GM23338 (cell line): Measurements from ENCODE around the gene TBRG4. TPM values are rescaled to one million over a fixed set of nuclear protein-coding genes. Genes with fewer than 3 reads are reported as not detected.

Experiments
- ATAC-seq: fragments of 200-7000 bp; cut with Tn5 transposase; 3 replicates; pipeline ENCODE4 v1.9.1; 2020
- DNase-seq: peaks from one replicate; pipeline ENCODE4 v3.0.0-alpha.2; 2015; ENCODE audit warnings: low spot score
- H2AFZ ChIP-seq: fragments of 200-600 bp; sonication (generic); 2 replicates; pipeline ENCODE4 v1.8.0; 2016; ENCODE audit warnings: antibody characterized with exemption, mild to moderate bottlenecking, moderate library complexity
- H3F3A ChIP-seq: fragments of 200-600 bp; sonication (generic); replicated peaks from 2 replicates; pipeline ENCODE4 v1.8.0; 2017; ENCODE audit warnings: antibody characterized with exemption, mixed run types, low read depth
- H3K27ac ChIP-seq: fragments of 200-600 bp; sonication (generic); 2 replicates; pipeline ENCODE4 v1.6.1; 2016; ENCODE audit warnings: low read depth
- H3K27me3 ChIP-seq: fragments of 200-600 bp; sonication (generic); 2 replicates; pipeline ENCODE4 v1.8.0; 2016; ENCODE audit warnings: mild to moderate bottlenecking, mixed run types, moderate library complexity; ENCODE audit not compliant: insufficient read depth
- H3K36me3 ChIP-seq: fragments of 200-600 bp; sonication (generic); 2 replicates; pipeline ENCODE4 v1.8.0; 2016; ENCODE audit warnings: mild to moderate bottlenecking; ENCODE audit not compliant: insufficient read depth
- H3K4me1 ChIP-seq: fragments of 200-600 bp; sonication (generic); 2 replicates; pipeline ENCODE4 v1.8.0; 2016; ENCODE audit warnings: mild to moderate bottlenecking, moderate library complexity; ENCODE audit not compliant: insufficient read depth
- H3K4me2 ChIP-seq: fragments of 200-600 bp; sonication (generic); 2 replicates; pipeline ENCODE4 v1.7.1; 2017; ENCODE audit warnings: mixed run types
- H3K4me3 ChIP-seq: fragments of 200-600 bp; sonication (generic); 2 replicates; pipeline ENCODE4 v1.6.1; 2016; ENCODE audit warnings: mixed run types
- H3K79me2 ChIP-seq: fragments of 200-600 bp; sonication (generic); replicated peaks from 2 replicates; pipeline ENCODE4 v1.8.0; 2017; ENCODE audit warnings: mild to moderate bottlenecking; ENCODE audit not compliant: insufficient read depth
- H3K9me2 ChIP-seq: fragments of 200-600 bp; sonication (generic); 2 replicates; pipeline ENCODE4 v1.8.0; 2017; ENCODE audit not compliant: insufficient read depth
- H4K20me1 ChIP-seq: fragments of 200-600 bp; sonication (generic); replicated peaks from 2 replicates; pipeline ENCODE4 v1.8.0; 2017; ENCODE audit warnings: mild to moderate bottlenecking; ENCODE audit not compliant: insufficient read depth
- H3K27ac Mint-ChIP-seq: 2 replicates; pipeline ENCODE4 v1.8.0; 2020; ENCODE audit warnings: inconsistent platforms, mild to moderate bottlenecking, moderate library complexity, mixed read lengths
- H3K27me3 Mint-ChIP-seq: 3 replicates; pipeline ENCODE4 v1.8.0; 2022; ENCODE audit warnings: low read depth, mild to moderate bottlenecking, moderate library complexity, mixed read lengths, inconsistent platforms; ENCODE audit not compliant: insufficient read depth, poor library complexity
- H3K36me3 Mint-ChIP-seq: 3 replicates; pipeline ENCODE4 v1.8.0; 2021; ENCODE audit warnings: low read depth, mild to moderate bottlenecking, inconsistent platforms, moderate library complexity, mixed read lengths
- H3K4me1 Mint-ChIP-seq: 3 replicates; pipeline ENCODE4 v1.8.0; 2020; ENCODE audit warnings: mild to moderate bottlenecking, inconsistent platforms, mixed read lengths
- H3K4me3 Mint-ChIP-seq: 3 replicates; pipeline ENCODE4 v1.8.0; 2021; ENCODE audit warnings: moderate library complexity, mild to moderate bottlenecking, inconsistent platforms, mixed read lengths
- H3K9me3 Mint-ChIP-seq: 3 replicates; pipeline ENCODE4 v1.8.0; 2020; ENCODE audit warnings: moderate library complexity, mild to moderate bottlenecking, inconsistent platforms, mixed read lengths
- ETS1 ChIP-seq: IDR thresholded peaks from 2 replicates; pipeline ENCODE4 v1.6.1; 2016; ENCODE audit warnings: antibody characterized with exemption
- EZH2phosphoT487 ChIP-seq: fragments of 200-600 bp; sonication (generic); IDR thresholded peaks from one replicate; pipeline ENCODE4 v1.8.1; 2018; ENCODE audit warnings: antibody characterized with exemption; ENCODE audit not compliant: unreplicated experiment
- POLR2AphosphoS5 ChIP-seq: IDR thresholded peaks from 2 replicates; pipeline ENCODE4 v1.6.1; 2016; ENCODE audit warnings: antibody characterized with exemption, low read depth
- REST ChIP-seq: IDR thresholded peaks from one replicate; pipeline ENCODE4 v1.6.1; 2018; ENCODE audit warnings: antibody characterized with exemption; ENCODE audit not compliant: unreplicated experiment
- ZNF331 ChIP-seq: fragments of 250-450 bp; sonication (Bioruptor Pico); IDR thresholded peaks from 2 replicates; pipeline ENCODE4 v1.5.0; 2020; ENCODE audit warnings: low read depth, mild to moderate bottlenecking, moderate library complexity
- ZNF462 ChIP-seq: fragments of 250-450 bp; sonication (Bioruptor Pico); IDR thresholded peaks from 2 replicates; pipeline ENCODE4 v1.5.0; 2020; ENCODE audit warnings: mild to moderate bottlenecking, moderate library complexity
- polyA plus RNA-seq: library from polyadenylated mRNA; unstranded; fragments of >200 nt; fragmentation: Nextera tagmentation; extraction: Ambion mirVana; gene quantifications from 2 replicates; pipeline ENCODE4 v1.2.1, GENCODE V29; 2016
- total RNA-seq: library from RNA; depleted of rRNA; stranded (reverse); fragments of >200 nt; shearing (Covaris generic); gene quantifications from 2 replicates; pipeline ENCODE4 v1.2.3, GENCODE V29; 2014

The TBRG4 gene
- total and polyA plus RNA-seq, 2 experiments from 2014 or later = 72.5 to 162 TPM

GRCh38 chr7:45085619-45086200 lies 25.8 kb downstream of the TBRG4 start:
- H3K4me3 ChIP-seq = no peak overlapping the region
- H3F3A ChIP-seq = 0 out of 2 replicates have a peak, but pooled peaks cover 6% of the 10 kb centered on the region
- no peak overlapping the region for H3K27ac ChIP-seq
- no peak overlapping the region for H3K4me2 ChIP-seq
- H2AFZ ChIP-seq = no peak overlapping the region
- no peaks in the 10 kb centered on the region for H3K36me3 ChIP-seq
- no peak overlapping the region for H3K27ac Mint-ChIP-seq
- H3K9me2 ChIP-seq = no peaks in the 10 kb centered on the region
- H3K27me3 ChIP-seq = 0 out of 2 replicates have a peak, but pooled peaks cover 6% of the 10 kb centered on the region
- H3K9me3 Mint-ChIP-seq = no peaks in the 10 kb centered on the region; the same call in 2 of the 3 replicates
- no peaks in the 10 kb centered on the region for H4K20me1 ChIP-seq
- peaks cover 24% of the 10 kb centered on the region for H3K27me3 Mint-ChIP-seq
- ATAC-seq = no peak
- no peaks in the 10 kb centered on the region for H3K79me2 ChIP-seq
- H3K4me3 Mint-ChIP-seq = no peak overlapping the region
- no peaks in the 10 kb centered on the region for H3K4me1 Mint-ChIP-seq
- no peaks in the 10 kb centered on the region for H3K36me3 Mint-ChIP-seq
- DNase-seq = no peak
- TF ChIP-seq EZH2phosphoT487 (no peak), ZNF462 (CRISPR knock-in tag) (no peak), POLR2AphosphoS5 (no peak), ZNF331 (CRISPR knock-in tag) (no peak), REST (no peak), ETS1 (no peak)
- H3K4me1 ChIP-seq = no peaks in the 10 kb centered on the region
